GM19438 (cell line): ENCODE data around the gene TIAM1.

ENCODE experiments used
- ATAC-seq: cut with Tn5 transposase; IDR thresholded peaks from one replicate; pipeline ENCODE4 v1.9.1; 2021; ENCODE audit warnings: low read depth; ENCODE audit not compliant: unreplicated experiment

The TIAM1 gene

GRCh38 chr21:31103163-31103562 lies 240.9 kb downstream of the TIAM1 start:
- ATAC-seq = no peak

- ATAC-seq = no peak
These were observed 244.9 kb downstream of the TIAM1 start for GRCh38 chr21:31099122-31099521.

GRCh38 chr21:31098576-31099005 lies 245.5 kb downstream of the TIAM1 start:
- ATAC-seq = no peak

- no peak for ATAC-seq
These were observed 251.0 kb downstream of the TIAM1 start for GRCh38 chr21:31092832-31093625.

- ATAC-seq = no peak
These were observed 253.7 kb downstream of the TIAM1 start for GRCh38 chr21:31090376-31090775.

GRCh38 chr21:31088474-31088751 lies 255.6 kb downstream of the TIAM1 start:
- no peak for ATAC-seq

- ATAC-seq = no peak
These were observed 256.2 kb downstream of the TIAM1 start for GRCh38 chr21:31087639-31088473.

GRCh38 chr21:31084689-31085088 lies 259.4 kb downstream of the TIAM1 start:
- ATAC-seq = no peak

- ATAC-seq = peak; percentile 69
These were observed 265.3 kb downstream of the TIAM1 start for GRCh38 chr21:31078796-31079195.

GRCh38 chr21:31078216-31078615 lies 265.8 kb downstream of the TIAM1 start:
- peak; percentile 39 for ATAC-seq

GRCh38 chr21:31075848-31076247 lies 268.2 kb downstream of the TIAM1 start:
- no peak for ATAC-seq

- no peak for ATAC-seq
These were observed 271.5 kb downstream of the TIAM1 start for GRCh38 chr21:31072533-31072932.
